Skeletal muscle tissue (tissue), 4 donors: ENCODE data around the gene PPP2R3A. TPM values are rescaled to one million over a fixed set of nuclear protein-coding genes. Genes with fewer than 3 reads are reported as not detected.
"Not testable (repeated sequence)": the region's sequence is repeated elsewhere in the genome, so short reads cannot be mapped to it uniquely, and the experiment has no call there.

Experiments used
- H3K27ac ChIP-seq: one replicate; pipeline ENCODE4 v1.7.0; 2013; ENCODE audit warnings: mild to moderate bottlenecking, low read depth, low read length, inconsistent platforms
- H3K27me3 ChIP-seq, 3 donors: one replicate each; pipeline ENCODE4 v1.7.0; 2013; ENCODE audit warnings: low read length in 3 of 3; ENCODE audit not compliant: control insufficient read depth in 3 of 3, insufficient read depth in 3 of 3
- H3K36me3 ChIP-seq, 3 donors: one replicate each; pipeline ENCODE4 v1.7.0; 2013; ENCODE audit warnings: low read length in 3 of 3; ENCODE audit not compliant: control insufficient read depth in 3 of 3, insufficient read depth in 3 of 3
- H3K4me1 ChIP-seq, 3 donors: one replicate each; pipeline ENCODE4 v1.7.0; 2013; ENCODE audit warnings: low read length in 3 of 3, mild to moderate bottlenecking in 3 of 3; ENCODE audit not compliant: control insufficient read depth in 3 of 3, insufficient read depth in 3 of 3
- H3K4me3 ChIP-seq, 3 donors: one replicate each; pipeline ENCODE4 v1.7.0; 2013; ENCODE audit warnings: low read length in 3 of 3
- H3K9ac ChIP-seq, 3 donors: one replicate each; pipeline ENCODE4 v1.7.0; 2013; ENCODE audit warnings: low read length in 3 of 3, mild to moderate bottlenecking in 3 of 3, moderate library complexity in 2 of 3, low read depth in 1 of 3
- H3K9me3 ChIP-seq, 3 donors: one replicate each; pipeline ENCODE4 v1.7.0; 2013; ENCODE audit warnings: low read length in 3 of 3; ENCODE audit not compliant: control insufficient read depth in 3 of 3
- total RNA-seq: library from RNA; depleted of rRNA; stranded (reverse); fragments of >200 nt; gene quantifications from one replicate; pipeline ENCODE4 v1.2.3, GENCODE V29; 2014
- donor health status: Osteomylitis.

The PPP2R3A gene
- total RNA-seq, 1 donor from 2014 or later = 45.9 TPM

DNA sequence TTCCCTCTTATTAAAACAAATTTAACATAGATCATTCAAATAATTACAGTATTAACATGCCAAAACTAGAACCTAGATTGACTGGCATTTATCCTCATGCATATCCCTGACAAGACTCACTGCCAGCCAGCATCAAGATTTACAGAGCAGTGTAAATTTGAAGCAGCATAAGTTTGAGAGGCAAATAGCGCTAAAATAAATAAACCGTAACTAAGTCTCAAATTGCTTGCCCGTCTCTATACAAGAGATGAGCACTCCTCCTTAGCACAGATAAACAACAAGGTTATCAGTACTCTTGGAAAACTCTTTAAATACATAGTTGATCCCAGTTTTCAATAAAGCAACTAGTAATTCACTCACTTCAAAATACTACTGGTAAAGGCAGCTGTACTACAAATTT, 201.0 kb downstream of the PPP2R3A start:
- H3K9ac ChIP-seq = no peak overlapping the region
- H3K27me3 ChIP-seq = no peaks in the 10 kb centered on the region
- peaks cover 15 to 18% (median 16%) of the 10 kb centered on the region in 3 donors for H3K4me1 ChIP-seq
- no peaks in the 10 kb centered on the region for H3K36me3 ChIP-seq
- no peak overlapping the region for H3K4me3 ChIP-seq
- H3K27ac ChIP-seq = no peak overlapping the region
- H3K9me3 ChIP-seq = no peaks in the 10 kb centered on the region

DNA sequence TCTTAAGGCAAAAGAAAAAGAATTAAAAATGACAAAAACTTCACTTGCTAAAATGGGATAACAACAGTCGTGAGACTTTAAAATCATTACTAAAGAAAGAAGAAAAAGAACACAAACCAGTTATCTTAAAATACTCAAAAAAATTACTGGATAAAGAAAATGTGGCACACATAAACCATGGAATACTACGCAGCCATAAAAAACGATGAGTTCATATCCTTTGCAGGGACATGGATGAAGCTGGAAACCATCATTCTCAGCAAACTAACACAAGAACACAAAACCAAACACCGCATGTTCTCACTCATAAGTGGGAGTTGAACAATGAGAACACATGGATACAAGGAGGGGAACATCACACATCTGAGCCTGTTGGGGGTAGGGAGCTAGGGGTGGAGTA, 202.7 kb downstream of the PPP2R3A start:
- H3K9me3 ChIP-seq, H3K9ac ChIP-seq, H3K36me3 ChIP-seq, H3K27ac ChIP-seq, H3K4me3 ChIP-seq, H3K27me3 ChIP-seq: not testable (repeated sequence)
- H3K4me1 ChIP-seq = peaks cover 6 to 15% (median 12%) of the 10 kb centered on the region in 3 donors

GRCh38 chr3:136171097-136171542, 205.6 kb downstream of the PPP2R3A start:
- Histone ChIP-seq H3K36me3 (no peaks in the 10 kb centered on the region), H3K27me3 (no peaks in the 10 kb centered on the region), H3K4me1 (peaks cover 0 to 14% (median 12%) of the 10 kb centered on the region in 3 donors), H3K9me3 (no peaks in the 10 kb centered on the region), H3K9ac (no peak overlapping the region), H3K27ac (no peak overlapping the region), H3K4me3 (no peak overlapping the region)

GRCh38 chr3:136173939-136174490, 208.5 kb downstream of the PPP2R3A start:
- Histone ChIP-seq H3K4me1 (peaks cover 8 to 12% (median 12%) of the 10 kb centered on the region in 3 donors), H3K9ac (no peak overlapping the region), H3K27me3 (no peaks in the 10 kb centered on the region), H3K9me3 (no peaks in the 10 kb centered on the region), H3K36me3 (no peaks in the 10 kb centered on the region), H3K4me3 (no peak overlapping the region), H3K27ac (no peak overlapping the region)

- Histone ChIP-seq H3K36me3 (no peaks in the 10 kb centered on the region), H3K9ac (no peak overlapping the region), H3K4me1 (peaks cover 3 to 25% (median 16%) of the 10 kb centered on the region in 3 donors), H3K9me3 (no peaks in the 10 kb centered on the region), H3K27ac (no peak overlapping the region), H3K27me3 (no peaks in the 10 kb centered on the region), H3K4me3 (no peak overlapping the region)
Measured at GRCh38 chr3:136177876-136178275, 212.3 kb downstream of the PPP2R3A start.

DNA sequence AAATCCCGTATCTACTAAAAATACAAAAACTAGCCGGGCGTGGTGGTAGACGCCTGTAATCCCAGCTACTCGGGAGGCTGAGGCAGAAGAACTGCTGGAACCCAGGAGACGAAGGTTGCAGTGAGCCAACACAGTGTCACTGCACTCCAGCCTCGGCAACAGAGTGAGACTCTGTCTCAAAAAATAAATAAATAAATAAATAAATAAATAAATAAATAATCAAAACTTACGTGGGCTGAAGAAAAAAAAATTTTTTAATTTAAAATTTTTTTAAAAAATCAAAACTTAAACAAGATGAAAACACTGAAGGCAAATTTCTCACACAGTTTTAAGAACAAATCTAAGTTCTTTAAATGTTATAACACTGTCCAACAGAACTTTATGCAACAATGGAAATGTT, 216.2 kb downstream of the PPP2R3A start:
- Histone ChIP-seq H3K4me3 (no peak overlapping the region), H3K27ac (no peak overlapping the region), H3K27me3 (no peaks in the 10 kb centered on the region)

GRCh38 chr3:136184703-136185102, 219.2 kb downstream of the PPP2R3A start:
- H3K4me1 ChIP-seq = peaks cover 24 to 32% (median 24%) of the 10 kb centered on the region in 3 donors

More for the DNA sequence above, 216.2 kb downstream of the PPP2R3A start:
- Histone ChIP-seq H3K9me3 (no peaks in the 10 kb centered on the region), H3K9ac (no peak overlapping the region), H3K36me3 (no peaks in the 10 kb centered on the region), H3K4me1 (peaks cover 11 to 30% (median 15%) of the 10 kb centered on the region in 3 donors)

DNA sequence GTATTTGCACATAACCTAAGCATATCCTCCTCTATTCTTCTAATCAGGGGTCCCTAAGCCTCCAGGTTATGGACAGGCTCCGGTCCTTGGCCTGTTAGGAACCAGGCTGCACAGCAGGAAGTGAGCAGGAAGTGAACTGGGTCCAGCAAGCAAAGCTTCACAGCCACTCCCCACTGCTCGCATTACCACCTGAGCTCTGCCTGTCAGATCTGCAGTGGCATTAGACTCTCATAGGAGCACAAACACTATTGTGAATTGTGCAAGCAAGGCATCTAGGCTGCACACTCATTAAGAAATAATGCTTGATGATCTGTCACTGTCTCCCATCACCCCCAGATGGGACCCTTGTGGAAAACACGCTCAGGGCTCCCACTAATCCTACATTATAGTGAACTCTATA, 220.8 kb downstream of the PPP2R3A start:
- Histone ChIP-seq H3K36me3 (no peaks in the 10 kb centered on the region), H3K4me1 (peaks cover 25 to 37% (median 35%) of the 10 kb centered on the region in 3 donors), H3K4me3 (no peak overlapping the region), H3K27me3 (no peaks in the 10 kb centered on the region), H3K27ac (no peak overlapping the region), H3K9me3 (no peaks in the 10 kb centered on the region), H3K9ac (peak overlapping the region in 1 of 3 donors; percentile 25)

More at GRCh38 chr3:136184703-136185102, 219.2 kb downstream of the PPP2R3A start:
- no peaks in the 10 kb centered on the region for H3K9me3 ChIP-seq
- H3K9ac ChIP-seq = no peak overlapping the region
- H3K27me3 ChIP-seq = no peaks in the 10 kb centered on the region
- no peaks in the 10 kb centered on the region for H3K36me3 ChIP-seq
- H3K27ac ChIP-seq = no peak overlapping the region
- no peak overlapping the region for H3K4me3 ChIP-seq

DNA sequence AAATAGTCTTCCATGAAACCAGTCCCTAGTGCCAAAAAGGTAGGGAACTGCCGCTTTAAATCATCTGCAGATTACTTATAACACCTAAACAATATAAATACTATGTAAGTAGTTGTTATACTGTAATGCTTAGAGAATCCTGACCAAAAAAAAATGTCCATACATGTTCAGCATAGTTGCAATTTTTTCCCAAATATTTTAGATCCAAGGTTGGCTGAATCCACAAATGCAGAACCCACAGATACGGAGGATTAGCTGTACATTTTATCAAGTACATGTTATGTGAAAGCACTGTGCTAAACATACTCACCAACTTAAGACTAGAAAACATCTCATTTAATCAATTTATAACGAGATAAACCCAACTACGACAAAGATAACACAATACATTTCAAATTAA, 221.3 kb downstream of the PPP2R3A start:
- Histone ChIP-seq H3K36me3 (no peaks in the 10 kb centered on the region), H3K9me3 (no peaks in the 10 kb centered on the region), H3K27ac (no peak overlapping the region), H3K4me1 (peaks cover 30 to 42% (median 40%) of the 10 kb centered on the region in 3 donors), H3K4me3 (no peak overlapping the region), H3K9ac (no peak overlapping the region), H3K27me3 (no peaks in the 10 kb centered on the region)

DNA sequence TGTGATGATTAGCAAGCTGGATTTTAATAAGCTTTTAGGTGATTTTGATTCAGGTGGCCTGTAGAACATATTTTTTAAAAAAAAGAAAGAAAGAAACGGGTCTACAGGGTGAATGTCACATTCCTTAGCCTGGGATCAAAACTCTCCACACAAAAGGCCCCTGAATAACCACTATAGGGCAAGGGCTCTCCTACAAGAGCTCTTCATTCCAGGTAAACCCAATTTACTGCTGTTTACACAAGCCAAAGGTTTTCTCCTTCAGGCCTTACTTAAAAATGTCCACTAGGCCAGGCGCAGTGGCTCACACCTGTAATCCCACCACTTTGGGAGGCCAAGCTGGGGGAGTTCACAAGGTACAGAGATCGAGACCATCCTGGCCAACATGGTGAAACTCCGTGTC, 222.3 kb downstream of the PPP2R3A start:
- peaks cover 35 to 40% (median 39%) of the 10 kb centered on the region in 3 donors for H3K4me1 ChIP-seq
- no peak overlapping the region for H3K27ac ChIP-seq

More for the DNA sequence above, 222.3 kb downstream of the PPP2R3A start:
- no peak overlapping the region for H3K4me3 ChIP-seq
- H3K36me3 ChIP-seq = no peaks in the 10 kb centered on the region
- H3K27me3 ChIP-seq = no peaks in the 10 kb centered on the region
- H3K9ac ChIP-seq = peak overlapping the region in 1 of 3 donors; percentile 28
- no peaks in the 10 kb centered on the region for H3K9me3 ChIP-seq
